ENCODE measurements around the gene SYN1.

DNA sequence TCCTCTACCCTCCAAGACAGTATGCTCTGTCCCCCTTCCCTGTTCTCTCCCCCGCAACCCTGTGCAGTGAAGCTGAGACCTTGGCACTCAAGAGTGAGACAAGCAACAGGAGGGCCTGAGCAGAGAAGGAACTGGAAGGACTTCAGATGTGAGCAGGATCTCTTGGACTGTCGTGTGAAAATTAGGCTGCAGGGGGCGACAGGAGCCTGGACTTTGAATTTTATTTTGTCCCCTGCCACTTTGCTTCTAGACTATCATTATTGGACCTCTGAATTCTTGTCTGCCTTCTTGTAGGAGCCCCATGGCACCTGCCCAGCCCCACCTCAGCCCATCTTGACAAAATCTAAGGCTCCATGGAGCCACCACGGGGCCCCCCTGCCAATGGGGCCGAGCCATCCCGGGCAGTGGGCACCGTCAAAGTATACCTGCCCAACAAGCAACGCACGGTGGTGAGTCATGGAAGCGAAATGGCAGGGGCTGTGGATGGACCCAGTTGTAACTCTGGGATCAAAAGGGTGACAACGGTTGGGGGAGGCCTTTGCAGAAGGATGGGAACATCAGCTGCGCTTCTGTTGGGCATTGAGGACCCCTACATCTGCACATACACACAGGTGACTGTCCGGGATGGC lies 56.9 kb downstream of the SYN1 start:
- TF ChIP-seq EZH2phosphoT487 (IDR thresholded peaks at IDR 0.05; ENCODE audit: unreplicated experiment) = no peak
- no peak for TF ChIP-seq EZH2 (IDR thresholded peaks at IDR 0.05; ENCODE audit: low read depth, unreplicated experiment)
- TF ChIP-seq, protein P1, sequence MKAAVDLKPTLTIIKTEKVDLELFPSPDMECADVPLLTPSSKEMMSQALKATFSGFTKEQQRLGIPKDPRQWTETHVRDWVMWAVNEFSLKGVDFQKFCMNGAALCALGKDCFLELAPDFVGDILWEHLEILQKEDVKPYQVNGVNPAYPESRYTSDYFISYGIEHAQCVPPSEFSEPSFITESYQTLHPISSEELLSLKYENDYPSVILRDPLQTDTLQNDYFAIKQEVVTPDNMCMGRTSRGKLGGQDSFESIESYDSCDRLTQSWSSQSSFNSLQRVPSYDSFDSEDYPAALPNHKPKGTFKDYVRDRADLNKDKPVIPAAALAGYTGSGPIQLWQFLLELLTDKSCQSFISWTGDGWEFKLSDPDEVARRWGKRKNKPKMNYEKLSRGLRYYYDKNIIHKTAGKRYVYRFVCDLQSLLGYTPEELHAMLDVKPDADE (IDR thresholded peaks at IDR 0.05) = no peak
- TF ChIP-seq, protein P2, sequence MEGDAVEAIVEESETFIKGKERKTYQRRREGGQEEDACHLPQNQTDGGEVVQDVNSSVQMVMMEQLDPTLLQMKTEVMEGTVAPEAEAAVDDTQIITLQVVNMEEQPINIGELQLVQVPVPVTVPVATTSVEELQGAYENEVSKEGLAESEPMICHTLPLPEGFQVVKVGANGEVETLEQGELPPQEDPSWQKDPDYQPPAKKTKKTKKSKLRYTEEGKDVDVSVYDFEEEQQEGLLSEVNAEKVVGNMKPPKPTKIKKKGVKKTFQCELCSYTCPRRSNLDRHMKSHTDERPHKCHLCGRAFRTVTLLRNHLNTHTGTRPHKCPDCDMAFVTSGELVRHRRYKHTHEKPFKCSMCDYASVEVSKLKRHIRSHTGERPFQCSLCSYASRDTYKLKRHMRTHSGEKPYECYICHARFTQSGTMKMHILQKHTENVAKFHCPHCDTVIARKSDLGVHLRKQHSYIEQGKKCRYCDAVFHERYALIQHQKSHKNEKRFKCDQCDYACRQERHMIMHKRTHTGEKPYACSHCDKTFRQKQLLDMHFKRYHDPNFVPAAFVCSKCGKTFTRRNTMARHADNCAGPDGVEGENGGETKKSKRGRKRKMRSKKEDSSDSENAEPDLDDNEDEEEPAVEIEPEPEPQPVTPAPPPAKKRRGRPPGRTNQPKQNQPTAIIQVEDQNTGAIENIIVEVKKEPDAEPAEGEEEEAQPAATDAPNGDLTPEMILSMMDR (conservative IDR thresholded peaks at IDR 0.05; ENCODE audit: low read depth in 2 of 2) = peak; percentile 44 to 60
- TF ChIP-seq POLR2AphosphoS5 (IDR thresholded peaks at IDR 0.05; ENCODE audit: low read depth) = no peak
- TF ChIP-seq, protein P3, sequence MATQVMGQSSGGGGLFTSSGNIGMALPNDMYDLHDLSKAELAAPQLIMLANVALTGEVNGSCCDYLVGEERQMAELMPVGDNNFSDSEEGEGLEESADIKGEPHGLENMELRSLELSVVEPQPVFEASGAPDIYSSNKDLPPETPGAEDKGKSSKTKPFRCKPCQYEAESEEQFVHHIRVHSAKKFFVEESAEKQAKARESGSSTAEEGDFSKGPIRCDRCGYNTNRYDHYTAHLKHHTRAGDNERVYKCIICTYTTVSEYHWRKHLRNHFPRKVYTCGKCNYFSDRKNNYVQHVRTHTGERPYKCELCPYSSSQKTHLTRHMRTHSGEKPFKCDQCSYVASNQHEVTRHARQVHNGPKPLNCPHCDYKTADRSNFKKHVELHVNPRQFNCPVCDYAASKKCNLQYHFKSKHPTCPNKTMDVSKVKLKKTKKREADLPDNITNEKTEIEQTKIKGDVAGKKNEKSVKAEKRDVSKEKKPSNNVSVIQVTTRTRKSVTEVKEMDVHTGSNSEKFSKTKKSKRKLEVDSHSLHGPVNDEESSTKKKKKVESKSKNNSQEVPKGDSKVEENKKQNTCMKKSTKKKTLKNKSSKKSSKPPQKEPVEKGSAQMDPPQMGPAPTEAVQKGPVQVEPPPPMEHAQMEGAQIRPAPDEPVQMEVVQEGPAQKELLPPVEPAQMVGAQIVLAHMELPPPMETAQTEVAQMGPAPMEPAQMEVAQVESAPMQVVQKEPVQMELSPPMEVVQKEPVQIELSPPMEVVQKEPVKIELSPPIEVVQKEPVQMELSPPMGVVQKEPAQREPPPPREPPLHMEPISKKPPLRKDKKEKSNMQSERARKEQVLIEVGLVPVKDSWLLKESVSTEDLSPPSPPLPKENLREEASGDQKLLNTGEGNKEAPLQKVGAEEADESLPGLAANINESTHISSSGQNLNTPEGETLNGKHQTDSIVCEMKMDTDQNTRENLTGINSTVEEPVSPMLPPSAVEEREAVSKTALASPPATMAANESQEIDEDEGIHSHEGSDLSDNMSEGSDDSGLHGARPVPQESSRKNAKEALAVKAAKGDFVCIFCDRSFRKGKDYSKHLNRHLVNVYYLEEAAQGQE (IDR thresholded peaks at IDR 0.05; ENCODE audit: unreplicated experiment) = no peak
- TF ChIP-seq ZNF114 (CRISPR knock-in tag; IDR thresholded peaks at IDR 0.05) = no peak
- no peak for TF ChIP-seq JUNB (IDR thresholded peaks at IDR 0.05; ENCODE audit: unreplicated experiment)
- no peak for TF ChIP-seq STAT1 (IDR thresholded peaks at IDR 0.05; ENCODE audit: unreplicated experiment)
- no peak for TF ChIP-seq NANOG (IDR thresholded peaks at IDR 0.05; ENCODE audit: borderline replicate concordance)
- no peak for TF ChIP-seq ZNF331 (CRISPR knock-in tag; IDR thresholded peaks at IDR 0.05; ENCODE audit: low read depth)

All from GM23338 (cell line).